GM19438 (cell line): ENCODE measurements around the gene SYNJ2.

Experiments
- ATAC-seq: cut with Tn5 transposase; IDR thresholded peaks from one replicate; pipeline ENCODE4 v1.9.1; 2021; ENCODE audit warnings: low read depth; ENCODE audit not compliant: unreplicated experiment

The SYNJ2 gene

DNA sequence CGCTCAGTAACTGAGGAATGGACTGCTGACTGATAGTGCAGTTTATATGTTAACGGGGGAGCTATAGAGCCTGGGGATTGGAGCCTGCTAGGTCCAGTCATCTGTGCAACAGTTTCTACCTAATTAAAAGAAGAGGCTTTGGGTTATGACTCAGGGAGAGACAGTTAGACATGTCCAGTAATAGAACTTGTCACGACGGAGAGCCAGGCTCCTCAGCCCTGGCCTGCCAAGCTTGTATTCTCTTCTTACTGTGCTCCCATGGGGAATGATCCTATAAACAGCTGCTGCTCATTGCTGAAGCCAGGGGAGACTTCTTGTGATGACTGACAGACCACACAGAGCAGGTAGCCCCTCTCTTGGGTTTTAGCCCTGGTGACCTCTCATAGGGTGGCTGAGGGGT, 69.3 kb downstream of the SYNJ2 start:
- ATAC-seq: no peak

DNA sequence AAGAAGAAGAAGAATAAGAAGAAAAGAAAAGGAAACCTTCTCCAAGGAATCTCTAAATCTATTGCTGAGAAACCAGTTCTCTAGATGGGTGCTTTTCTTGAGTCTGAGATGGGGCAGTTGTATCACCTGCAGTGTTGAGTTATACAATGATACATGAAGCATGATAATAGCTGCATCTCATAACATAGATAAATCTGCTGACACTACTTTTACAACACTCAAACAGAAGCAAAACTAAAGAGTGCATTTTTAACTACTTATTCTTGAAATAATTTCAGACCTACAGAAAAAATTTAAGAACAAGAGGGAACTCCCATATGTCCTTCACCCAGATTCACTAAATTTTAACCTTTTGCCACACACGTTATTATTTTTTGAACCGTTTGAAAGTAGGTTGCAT, 70.3 kb downstream of the SYNJ2 start:
- ATAC-seq: no peak

DNA sequence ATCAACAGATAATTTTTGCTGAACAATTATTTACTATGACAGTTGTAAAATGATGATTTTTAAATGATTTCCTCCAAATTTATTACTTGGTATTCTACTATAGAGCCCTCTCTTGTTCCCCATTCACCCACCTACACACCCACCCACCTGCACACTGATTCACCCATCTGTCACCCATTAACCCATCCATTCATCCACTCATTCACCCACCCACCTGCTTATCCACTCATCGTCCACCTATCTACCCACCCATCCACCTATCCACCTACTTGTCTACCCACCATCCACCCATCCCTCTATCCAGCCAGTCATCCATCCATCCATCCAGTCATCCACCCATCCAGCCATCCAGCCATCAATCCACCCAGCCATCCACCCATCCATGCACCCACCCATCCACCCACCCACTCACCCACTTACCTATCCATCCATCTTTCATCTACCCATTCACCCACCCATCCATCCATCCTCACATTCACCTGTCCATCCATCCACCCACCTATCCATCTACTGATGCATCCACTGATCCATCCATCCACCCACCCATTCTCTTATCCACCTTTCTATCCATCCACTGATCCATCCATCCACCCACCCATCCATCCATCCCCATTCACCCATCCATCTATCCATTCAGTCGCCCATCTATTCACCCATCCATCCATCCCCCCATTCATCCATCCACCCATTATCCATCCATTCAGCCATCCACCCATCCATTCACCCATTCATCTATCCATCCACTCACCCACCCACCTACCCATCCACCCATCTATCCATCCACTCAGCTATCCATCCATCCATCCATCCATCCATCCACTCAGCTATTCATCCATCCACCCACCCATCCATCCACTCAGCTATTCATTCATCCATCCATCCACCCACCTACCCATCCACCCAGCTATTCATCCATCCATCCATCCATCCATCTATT, 72.0 kb downstream of the SYNJ2 start:
- no peak for ATAC-seq

DNA sequence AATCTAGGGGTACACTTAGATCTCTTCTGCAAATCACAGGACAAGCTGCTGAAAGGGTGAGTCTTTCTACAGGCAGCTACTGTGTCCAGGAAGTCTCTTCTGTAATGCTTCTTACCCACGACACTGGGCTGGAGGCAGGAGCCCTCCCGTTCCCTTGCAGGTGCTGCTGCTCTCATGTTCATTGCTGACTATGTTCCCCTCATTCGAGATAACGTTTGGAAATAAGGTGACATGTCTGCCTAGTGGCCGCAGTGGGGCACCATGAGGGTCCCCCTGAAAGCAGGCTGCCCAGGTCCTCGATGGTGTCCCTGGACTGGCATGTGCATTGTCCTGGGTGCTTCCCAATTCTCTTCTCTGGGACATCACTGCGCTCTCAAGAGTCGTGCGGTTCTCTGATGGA, 74.7 kb downstream of the SYNJ2 start:
- ATAC-seq: no peak

DNA sequence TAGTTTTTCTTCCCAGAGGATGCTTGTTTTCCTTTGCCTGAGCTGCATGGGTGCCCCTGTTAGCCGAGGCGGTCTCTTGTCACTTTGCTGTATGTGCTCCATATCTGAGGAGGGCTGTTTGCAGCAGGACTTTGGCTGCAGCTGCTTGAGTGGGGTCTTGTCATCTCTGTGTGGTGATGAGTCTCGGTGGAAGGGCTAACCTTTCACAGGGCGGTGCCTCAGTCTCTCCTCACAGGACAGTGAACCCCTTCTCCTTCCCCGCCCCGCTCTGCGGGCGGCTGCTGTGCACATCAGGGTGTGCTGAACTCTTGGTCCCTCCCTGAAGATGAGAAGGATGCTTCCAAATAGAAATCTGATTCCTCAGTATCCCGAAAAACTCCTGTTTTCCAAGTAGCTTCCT, 75.1 kb downstream of the SYNJ2 start:
- no peak for ATAC-seq

DNA sequence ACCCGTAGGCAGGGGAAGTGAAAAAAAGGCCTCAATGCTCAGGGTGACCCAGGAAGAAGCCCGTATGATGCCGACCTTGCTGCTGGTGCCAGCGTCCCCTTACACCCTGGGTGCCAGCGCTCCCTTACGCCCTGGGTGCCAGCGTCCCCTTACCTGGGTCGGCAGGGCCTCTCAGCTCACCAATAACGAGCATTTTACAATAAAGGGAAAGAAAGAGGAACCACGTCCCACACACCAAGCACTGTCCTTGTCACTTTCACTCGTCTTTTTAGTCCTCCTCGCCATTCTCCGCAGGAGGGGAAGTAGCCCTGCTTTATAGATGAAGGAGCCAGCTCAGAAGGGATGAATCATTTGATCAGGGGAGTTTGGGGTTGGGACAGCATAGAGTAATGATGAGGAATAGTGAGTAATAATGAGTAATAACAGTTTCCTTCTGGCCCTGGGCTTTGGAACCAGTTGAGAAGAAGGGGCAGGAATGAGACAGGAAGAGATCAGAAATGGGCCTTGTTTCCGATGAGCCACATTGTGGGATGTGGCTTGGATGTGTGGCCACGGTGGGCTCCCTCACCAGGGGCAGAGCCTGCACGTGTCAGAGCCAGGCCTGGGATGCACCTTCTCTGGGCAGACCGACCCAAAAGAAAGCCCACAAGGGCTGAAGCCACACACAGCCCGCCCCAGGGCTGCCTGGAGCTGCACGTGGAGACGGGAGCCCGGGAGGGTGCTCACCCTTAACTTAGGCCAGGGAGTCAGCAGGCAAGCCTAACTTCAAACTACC, 75.7 kb downstream of the SYNJ2 start:
- ATAC-seq: no peak

DNA sequence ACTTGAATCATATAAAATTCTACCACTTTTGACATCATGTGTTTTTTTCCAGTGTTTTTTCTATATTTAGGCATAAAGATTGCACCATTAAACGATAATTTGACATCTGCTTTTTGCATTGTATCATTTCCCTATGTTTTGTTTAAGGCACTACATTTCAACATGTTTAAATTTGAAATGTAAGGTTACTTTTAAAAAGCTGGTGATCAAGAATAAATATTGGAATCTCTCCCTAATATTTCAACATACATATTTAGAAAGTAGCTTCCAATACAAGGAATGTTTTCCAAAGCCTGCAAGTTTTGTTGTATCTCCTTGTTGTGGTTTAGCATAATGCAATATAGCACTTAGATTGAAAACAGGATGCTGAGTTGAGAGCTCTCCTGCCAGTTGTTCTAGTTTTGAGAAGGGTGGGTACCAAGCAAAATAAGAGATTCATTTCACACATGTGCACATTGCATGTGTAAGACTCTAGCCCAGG, 76.5 kb downstream of the SYNJ2 start:
- ATAC-seq: no peak

DNA sequence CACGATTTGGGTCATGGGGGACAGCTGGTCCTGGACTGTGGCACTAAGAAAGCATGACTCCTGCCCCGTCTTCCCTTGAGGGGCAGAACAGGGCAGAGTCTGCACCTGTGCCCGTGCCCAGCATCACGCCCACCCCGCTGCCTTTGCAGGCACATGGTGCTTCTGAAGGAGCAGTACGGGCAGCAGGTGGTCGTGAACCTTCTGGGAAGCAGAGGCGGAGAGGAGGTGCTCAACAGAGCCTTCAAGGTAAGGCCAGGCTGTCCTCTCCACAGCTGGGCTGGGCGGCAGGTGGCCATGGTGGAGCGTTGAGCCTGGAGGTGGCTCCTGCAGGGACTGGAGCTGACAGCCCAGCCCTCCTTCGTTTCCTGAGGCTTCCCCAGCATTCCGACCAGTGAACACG, 77.4 kb downstream of the SYNJ2 start:
- no peak for ATAC-seq

DNA sequence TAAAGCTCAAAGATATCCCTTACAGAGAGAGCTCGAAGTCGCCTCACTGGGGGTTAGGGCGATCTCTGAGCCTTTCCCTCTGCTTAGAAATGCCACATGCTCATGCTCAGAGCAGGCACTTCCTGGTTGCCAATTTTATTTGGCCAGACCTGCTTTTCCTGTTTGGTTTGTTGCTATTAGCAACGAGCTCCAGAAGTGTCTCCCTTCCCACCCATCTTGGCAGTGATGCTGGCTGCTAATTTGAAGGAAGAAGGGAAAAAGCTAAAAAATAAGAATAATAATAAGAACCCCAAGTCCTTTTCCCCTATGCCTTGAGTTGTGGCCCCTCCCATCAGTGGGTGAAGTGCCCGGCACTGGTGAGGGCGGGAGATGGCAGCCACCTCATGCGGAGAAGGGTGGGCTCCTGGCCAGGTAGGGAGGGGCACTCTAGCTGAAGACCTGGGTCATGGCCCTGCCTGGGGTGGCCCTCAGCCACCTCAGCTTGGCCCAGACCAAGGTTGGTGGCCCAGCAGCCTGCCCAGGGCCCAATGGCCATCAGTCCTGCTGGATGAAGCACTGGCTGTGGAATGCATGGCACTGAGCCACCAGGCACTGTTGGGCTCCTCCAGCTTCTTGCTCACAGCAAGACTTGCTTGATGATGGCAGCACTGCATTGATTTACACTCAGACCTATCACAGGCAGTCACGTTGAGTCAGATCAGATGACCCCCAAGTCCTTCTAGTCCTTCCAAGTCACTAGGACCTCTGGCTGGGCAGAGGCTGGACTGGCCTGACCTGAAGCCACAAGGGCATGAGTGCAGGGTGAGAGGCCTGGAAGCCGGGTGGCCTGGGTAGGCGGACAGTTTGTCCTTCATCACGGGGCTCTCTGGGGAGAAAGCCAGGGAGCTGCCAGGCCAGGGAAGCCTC, 79.0 kb downstream of the SYNJ2 start:
- no peak for ATAC-seq

DNA sequence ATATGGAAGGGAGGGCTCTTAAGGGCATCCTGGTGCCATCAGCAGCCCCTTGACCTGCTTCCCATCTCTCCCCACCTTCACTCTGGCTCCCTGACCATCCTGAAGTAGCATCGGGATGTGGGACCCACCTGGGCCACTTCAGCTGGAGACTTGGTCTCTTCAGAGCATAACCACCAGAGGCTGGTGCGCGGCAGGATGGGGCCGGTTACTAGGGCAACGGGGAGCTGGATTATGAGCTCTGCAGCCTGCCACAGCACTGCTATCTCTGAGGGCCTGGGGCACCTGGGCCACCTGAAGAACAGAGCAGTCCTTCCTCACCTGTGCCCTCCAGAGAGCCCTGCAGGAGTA, 79.7 kb downstream of the SYNJ2 start:
- ATAC-seq: no peak

DNA sequence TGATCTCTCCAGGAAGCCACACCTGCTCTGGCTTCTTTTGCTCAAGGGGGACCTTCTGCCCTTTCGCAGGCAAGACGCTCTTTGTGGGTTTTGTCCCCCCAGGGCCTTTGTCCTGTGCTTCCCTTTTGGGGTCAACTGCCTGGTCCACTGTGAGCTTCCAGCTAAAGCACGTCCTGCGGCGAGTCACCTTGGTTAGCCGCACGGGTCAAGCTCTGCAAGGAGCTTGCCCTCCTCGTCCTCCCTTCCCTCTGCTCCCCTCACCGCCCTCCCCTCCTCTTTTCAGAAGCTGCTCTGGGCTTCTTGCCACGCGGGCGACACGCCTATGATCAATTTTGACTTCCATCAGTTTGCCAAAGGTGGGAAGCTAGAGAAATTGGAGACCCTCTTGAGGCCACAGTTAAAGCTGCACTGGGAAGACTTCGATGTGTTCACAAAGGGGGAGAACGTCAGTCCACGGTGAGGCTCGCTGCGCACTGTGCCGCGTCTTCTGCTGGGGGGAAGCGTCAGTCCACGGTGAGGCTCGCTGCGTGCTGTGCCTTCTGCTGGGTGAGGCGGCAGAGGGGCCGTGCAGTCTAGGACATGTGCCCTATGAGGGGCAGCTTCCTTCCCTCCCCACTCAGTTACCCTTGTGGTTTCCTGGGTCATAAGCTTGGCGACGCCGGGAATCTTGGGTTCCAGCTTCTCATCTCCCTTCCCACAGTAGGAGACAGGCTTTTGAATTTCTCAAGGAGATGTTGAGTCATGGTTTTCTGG, 80.2 kb downstream of the SYNJ2 start:
- no peak for ATAC-seq

DNA sequence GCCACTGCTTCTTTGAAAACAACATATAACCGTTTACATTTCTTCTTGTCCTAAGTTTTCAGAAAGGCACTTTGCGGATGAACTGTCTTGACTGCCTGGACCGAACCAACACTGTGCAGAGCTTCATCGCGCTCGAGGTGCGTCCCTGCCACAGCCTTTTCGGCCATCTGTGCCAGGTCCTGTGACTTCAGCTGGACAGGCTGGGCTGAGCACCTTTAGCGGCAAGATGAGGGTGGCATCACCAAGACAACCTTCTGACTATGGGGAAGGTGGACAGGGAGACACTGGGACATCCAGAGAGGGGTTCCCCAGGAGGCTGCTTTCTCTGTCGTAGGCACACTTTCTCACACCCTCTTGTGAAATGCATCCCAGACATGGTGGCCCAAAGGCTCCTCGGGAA, 82.1 kb downstream of the SYNJ2 start:
- ATAC-seq: no peak

DNA sequence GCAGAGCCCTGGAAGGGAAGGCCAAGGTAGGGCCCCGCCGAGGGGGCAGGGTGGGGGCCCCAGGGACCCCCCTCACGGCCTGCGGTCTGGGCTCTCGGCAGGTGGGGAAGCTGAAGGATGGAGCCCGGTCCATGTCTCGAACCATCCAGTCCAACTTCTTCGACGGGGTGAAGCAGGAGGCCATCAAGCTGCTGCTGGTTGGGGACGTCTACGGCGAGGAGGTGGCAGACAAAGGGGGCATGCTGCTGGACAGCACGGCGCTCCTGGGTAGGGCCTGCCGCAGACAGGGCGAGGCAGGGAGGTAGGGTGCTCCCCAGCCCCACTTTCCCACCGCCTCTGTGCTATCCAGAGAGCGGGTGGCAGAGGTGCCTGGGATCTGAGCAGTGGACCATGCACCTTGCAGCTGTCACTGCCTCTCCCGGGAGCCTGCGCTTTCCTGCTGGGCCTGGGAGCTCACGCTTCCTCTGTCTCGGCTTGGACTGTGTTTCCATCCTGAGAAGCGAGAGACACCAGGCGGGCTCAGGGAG, 83.1 kb downstream of the SYNJ2 start:
- ATAC-seq: no peak

DNA sequence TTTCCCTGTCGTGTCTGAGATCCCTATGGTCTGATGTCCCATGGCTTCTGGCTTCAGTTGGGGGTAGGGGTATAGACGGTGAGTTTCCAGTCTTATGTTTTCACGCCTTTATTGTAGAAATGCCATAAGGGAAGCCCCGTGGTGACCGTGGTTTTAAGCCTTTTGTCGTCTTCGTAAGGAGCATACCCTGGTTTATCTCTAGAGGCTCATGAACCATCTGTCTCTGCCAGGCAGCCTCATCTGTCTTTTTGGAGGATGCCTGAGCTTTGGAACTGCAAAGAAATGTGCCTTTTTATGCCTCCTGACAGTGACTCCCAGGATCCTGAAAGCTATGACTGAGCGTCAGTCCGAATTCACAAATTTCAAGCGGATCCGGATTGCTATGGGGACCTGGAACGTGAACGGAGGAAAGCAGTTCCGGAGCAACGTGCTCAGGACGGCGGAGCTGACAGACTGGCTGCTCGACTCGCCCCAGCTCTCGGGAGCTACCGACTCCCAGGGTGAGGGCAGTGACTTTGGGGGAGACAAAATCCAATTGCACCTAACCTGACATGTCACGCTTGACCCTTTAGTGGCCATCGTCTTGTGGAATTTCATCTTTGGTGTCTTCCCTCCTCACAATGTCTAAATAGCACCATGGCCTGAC, 84.6 kb downstream of the SYNJ2 start:
- ATAC-seq: no peak

DNA sequence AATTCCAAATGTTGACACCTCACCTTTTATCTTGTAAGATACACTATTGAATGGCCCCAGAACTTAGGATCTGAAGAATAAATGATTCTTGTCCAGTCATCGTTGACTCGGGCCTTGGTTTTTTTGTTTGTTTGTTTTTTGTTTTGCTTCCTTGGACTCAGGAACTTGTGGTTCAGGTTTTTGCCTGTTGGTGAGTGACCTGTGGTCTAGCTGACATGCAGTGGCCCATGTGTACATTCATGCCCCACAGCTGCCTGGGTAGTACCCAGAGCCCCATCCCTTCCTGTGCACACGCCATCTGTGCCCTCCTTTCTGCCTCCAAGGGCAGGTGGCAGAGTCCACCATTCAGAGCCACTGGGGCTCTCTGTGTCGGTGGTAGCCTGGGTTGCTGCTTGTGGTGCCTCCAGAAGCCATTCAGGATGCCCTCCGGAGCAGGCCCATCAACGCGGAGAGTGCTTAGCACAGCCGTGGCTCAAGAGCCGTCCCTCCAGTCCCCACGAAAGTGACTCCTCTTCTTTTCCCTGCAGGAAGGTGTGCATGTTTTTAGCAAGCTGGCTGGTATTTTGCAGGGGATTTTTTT, 85.9 kb downstream of the SYNJ2 start:
- no peak for ATAC-seq

DNA sequence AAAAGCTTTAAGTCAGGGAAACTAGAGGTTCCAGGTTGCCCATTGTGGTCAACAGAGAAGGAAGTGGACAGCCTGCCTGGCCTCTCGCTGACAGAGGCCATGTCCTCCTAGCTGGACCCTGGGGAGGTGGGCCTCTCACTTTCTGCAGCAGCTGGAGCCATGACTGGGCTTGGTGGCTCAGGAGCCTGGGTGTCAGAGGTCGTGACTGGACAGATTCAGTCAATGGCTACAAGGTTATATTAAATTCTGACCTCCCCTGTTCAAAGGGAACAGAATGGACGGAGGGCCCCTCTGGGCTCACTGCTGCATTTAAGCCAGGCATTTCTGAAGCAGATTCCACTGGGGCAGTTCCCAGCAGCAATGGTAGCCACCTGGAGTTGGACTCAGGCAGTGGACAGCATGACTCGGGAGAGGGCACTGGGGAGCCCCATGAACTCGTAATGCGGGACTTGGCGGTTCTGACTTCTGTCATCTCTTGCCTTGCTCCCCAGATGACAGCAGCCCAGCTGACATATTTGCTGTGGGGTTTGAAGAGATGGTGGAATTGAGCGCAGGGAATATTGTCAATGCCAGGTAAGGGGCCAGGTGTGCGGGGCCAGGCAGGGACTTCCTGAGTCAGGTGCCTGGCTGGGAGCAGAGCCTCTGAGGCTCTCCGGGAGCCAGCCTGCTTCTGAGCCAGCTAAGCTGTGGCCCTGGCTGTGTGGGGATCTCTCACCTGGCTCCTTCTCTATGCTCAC, 86.7 kb downstream of the SYNJ2 start:
- ATAC-seq: no peak

DNA sequence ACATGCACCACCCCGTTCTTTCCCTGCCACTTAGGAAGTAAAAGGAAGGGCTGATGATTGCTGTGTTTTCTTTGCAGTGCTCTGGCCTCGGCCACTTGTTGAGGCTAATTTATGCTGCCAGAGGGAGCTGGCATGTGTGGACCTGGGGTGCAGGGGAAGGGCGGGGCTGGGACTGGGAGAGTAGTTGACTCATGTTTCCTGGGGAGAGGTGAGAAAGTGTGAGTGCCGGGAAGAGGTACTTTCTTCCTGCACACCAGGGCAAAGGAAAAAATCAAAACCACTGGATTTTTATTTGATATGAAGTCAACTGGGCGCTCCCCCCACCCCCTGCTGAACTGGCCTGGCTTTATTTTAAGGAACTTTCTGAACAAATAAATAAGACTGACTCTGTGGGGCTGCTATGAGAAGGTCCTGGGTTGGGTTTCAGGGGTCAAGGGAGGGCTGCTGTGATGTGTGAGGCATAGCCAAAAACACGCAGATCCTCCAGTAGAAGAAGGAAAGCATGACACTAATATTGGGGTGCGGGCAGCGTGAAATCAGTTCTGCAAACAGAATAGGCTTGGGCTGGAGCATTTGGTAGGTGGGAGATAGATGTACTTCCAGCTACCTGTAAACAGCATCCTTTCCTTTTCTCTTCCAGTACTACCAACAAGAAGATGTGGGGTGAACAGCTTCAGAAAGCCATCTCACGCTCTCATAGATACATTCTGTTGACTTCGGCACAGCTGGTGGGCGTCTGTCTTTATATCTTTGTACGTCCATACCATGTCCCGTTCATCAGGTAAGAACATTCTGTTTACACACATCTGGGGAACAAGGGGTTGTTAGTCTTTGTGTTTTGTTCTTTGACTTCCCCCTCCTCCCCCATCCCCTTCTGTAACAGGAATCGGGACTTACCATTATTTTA, 87.5 kb downstream of the SYNJ2 start:
- no peak for ATAC-seq
